IMR-90 (cell line): ENCODE measurements around the gene NTM.

ENCODE experiments used
- BHLHE40 ChIP-seq: fragments of 150-350 bp; IDR thresholded peaks from 2 replicates; pipeline ENCODE4 v1.6.1; 2016; ENCODE audit warnings: mild to moderate bottlenecking, low read depth, low read length
- CEBPB ChIP-seq: IDR thresholded peaks from 2 replicates; pipeline ENCODE4 v1.6.1; 2012; ENCODE audit warnings: low read depth, low read length, improper control_type of control experiment
- CHD1 ChIP-seq: IDR thresholded peaks from 2 replicates; pipeline ENCODE4 v1.6.1; 2012; ENCODE audit warnings: low read depth, low read length, improper control_type of control experiment
- MAFK ChIP-seq: IDR thresholded peaks from 2 replicates; pipeline ENCODE4 v1.6.1; 2012; ENCODE audit warnings: low read depth, low read length, improper control_type of control experiment
- MAZ ChIP-seq: IDR thresholded peaks from 2 replicates; pipeline ENCODE4 v1.6.1; 2012; ENCODE audit warnings: low read depth, mild to moderate bottlenecking, low read length, improper control_type of control experiment, moderate library complexity, borderline replicate concordance
- NFE2L2 ChIP-seq: fragments of 150-350 bp; IDR thresholded peaks from 2 replicates; pipeline ENCODE4 v1.6.1; 2016; ENCODE audit warnings: low read depth, mild to moderate bottlenecking, low read length
- POLR2A ChIP-seq: IDR thresholded peaks from 2 replicates; pipeline ENCODE4 v1.6.1; 2012; ENCODE audit warnings: mild to moderate bottlenecking, low read depth, low read length
- RCOR1 ChIP-seq: IDR thresholded peaks from 2 replicates; pipeline ENCODE4 v1.6.1; 2012; ENCODE audit warnings: mild to moderate bottlenecking, low read length, improper control_type of control experiment; ENCODE audit not compliant: insufficient replicate concordance
- RFX5 ChIP-seq: IDR thresholded peaks from 2 replicates; pipeline ENCODE4 v1.8.0; 2012; ENCODE audit warnings: low read depth, mild to moderate bottlenecking, low read length, moderate library complexity
- SMC3 ChIP-seq: fragments of 150-350 bp; IDR thresholded peaks from 2 replicates; pipeline ENCODE4 v1.6.1; 2016; ENCODE audit warnings: low read depth, mild to moderate bottlenecking, antibody characterized with exemption, low read length, moderate library complexity
- TF ChIP-seq, protein P1 (sequence below): conservative IDR thresholded peaks from 2 replicates; pipeline ENCODE4 v1.5.1; 2012; ENCODE audit warnings: mild to moderate bottlenecking, low read depth, low read length, improper control_type of control experiment
- TF ChIP-seq, protein P2 (sequence below): fragments of 150-350 bp; IDR thresholded peaks from 2 replicates; pipeline ENCODE4 v1.6.1; 2017; ENCODE audit warnings: mild to moderate bottlenecking, antibody characterized with exemption, low read length, low read depth

DNA sequence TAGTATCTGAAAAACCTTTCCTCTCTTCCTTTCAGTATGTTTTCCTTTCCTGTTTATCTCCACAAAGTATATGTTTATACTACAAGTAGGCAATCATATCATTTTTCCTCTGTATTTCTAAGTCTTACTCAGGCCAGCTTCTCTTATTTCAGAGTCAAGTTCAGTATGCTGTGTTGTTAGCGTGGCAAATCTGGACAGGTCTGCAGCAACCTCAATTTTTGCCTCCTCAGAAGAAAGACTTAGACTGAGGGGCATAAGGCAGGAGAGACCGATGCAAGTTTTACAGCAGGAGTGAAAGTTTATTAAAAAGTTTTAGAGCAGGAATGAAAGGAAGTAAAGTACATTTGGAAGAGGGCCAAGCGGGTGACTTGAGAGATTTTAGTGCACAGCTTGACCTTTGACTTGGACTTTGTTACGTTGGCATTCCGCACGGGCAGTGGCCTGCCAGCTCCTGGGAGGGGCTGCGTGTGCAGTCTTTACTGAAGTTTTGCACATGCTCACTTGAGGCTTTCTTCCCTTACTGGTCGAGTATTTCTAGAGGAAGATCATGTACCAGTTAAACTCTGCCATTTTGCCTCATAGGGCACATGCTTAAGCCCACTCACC, 343.2 kb downstream of the NTM start:
- TF ChIP-seq, protein P1, sequence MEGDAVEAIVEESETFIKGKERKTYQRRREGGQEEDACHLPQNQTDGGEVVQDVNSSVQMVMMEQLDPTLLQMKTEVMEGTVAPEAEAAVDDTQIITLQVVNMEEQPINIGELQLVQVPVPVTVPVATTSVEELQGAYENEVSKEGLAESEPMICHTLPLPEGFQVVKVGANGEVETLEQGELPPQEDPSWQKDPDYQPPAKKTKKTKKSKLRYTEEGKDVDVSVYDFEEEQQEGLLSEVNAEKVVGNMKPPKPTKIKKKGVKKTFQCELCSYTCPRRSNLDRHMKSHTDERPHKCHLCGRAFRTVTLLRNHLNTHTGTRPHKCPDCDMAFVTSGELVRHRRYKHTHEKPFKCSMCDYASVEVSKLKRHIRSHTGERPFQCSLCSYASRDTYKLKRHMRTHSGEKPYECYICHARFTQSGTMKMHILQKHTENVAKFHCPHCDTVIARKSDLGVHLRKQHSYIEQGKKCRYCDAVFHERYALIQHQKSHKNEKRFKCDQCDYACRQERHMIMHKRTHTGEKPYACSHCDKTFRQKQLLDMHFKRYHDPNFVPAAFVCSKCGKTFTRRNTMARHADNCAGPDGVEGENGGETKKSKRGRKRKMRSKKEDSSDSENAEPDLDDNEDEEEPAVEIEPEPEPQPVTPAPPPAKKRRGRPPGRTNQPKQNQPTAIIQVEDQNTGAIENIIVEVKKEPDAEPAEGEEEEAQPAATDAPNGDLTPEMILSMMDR = no peak
- TF ChIP-seq NFE2L2 (no peak), CEBPB (no peak), POLR2A (no peak), MAZ (no peak), BHLHE40 (no peak), SMC3 (no peak), RFX5 (no peak), CHD1 (no peak), MAFK (no peak), RCOR1 (no peak)
- TF ChIP-seq, protein P2, sequence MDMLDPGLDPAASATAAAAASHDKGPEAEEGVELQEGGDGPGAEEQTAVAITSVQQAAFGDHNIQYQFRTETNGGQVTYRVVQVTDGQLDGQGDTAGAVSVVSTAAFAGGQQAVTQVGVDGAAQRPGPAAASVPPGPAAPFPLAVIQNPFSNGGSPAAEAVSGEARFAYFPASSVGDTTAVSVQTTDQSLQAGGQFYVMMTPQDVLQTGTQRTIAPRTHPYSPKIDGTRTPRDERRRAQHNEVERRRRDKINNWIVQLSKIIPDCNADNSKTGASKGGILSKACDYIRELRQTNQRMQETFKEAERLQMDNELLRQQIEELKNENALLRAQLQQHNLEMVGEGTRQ = no peak
